OCI-LY7 (cell line): ENCODE data around the gene ARHGAP28. TPM values are rescaled to one million over a fixed set of nuclear protein-coding genes. Genes with fewer than 3 reads are reported as not detected.

Experiments
- BruUV-seq: library from RNA; stranded (reverse); fragments of 400-500 nt; replicated peaks from 2 replicates; lab custom pipeline; 2021; lab: Mats Ljungman, UMichigan
- CTCF ChIA-PET: fragments of 300-600 bp; sonication (Branson Sonifier 250); formaldehyde crosslinking; loops from one replicate; lab custom pipeline; 2022; ENCODE audit warnings: antibody characterized with exemption; ENCODE audit not compliant: unreplicated experiment; lab: Charles Lee
- POLR2A ChIA-PET: fragments of 300-600 bp; sonication (Branson Sonifier 250); formaldehyde crosslinking; loops from one replicate; lab custom pipeline; 2022; ENCODE audit warnings: antibody characterized with exemption; lab: Charles Lee
- DNase-seq: peaks from one replicate; pipeline ENCODE4 v3.0.0-alpha.2; 2015; ENCODE audit warnings: low spot score
- H2AFZ ChIP-seq: fragments of 200-600 bp; sonication (generic), shearing (Covaris generic); 2 replicates; pipeline ENCODE4 v1.6.1; 2014; ENCODE audit warnings: mild to moderate bottlenecking, antibody characterized with exemption, low read length, moderate library complexity
- H3K27ac ChIP-seq: fragments of 200-600 bp; sonication (generic); 2 replicates; pipeline ENCODE4 v1.5.1; 2014; ENCODE audit warnings: mixed run types, low read depth, mild to moderate bottlenecking, moderate library complexity, low read length, inconsistent platforms; ENCODE audit not compliant: poor library complexity, severe bottlenecking
- H3K36me3 ChIP-seq: fragments of 200-600 bp; sonication (generic); 2 replicates; pipeline ENCODE4 v1.6.1; 2014; ENCODE audit warnings: mild to moderate bottlenecking, antibody characterized with exemption, low read length, moderate library complexity, mixed read lengths; ENCODE audit not compliant: insufficient read depth
- H3K4me1 ChIP-seq: fragments of 200-600 bp; sonication (generic); 2 replicates; pipeline ENCODE4 v1.5.1; 2014; ENCODE audit warnings: mild to moderate bottlenecking, low read length; ENCODE audit not compliant: insufficient read depth, poor library complexity, severe bottlenecking
- H3K4me2 ChIP-seq: fragments of 200-600 bp; sonication (generic); 2 replicates; pipeline ENCODE4 v1.6.1; 2014; ENCODE audit warnings: mild to moderate bottlenecking, low read length
- H3K4me3 ChIP-seq: fragments of 200-600 bp; sonication (generic); 2 replicates; pipeline ENCODE4 v1.5.1; 2014; ENCODE audit warnings: mild to moderate bottlenecking, low read depth, low read length; ENCODE audit not compliant: poor library complexity, severe bottlenecking
- H3K79me2 ChIP-seq: fragments of 200-600 bp; sonication (generic); 2 replicates; pipeline ENCODE4 v1.6.1; 2016; ENCODE audit warnings: low read depth, mild to moderate bottlenecking, low read length, moderate library complexity, mixed read lengths; ENCODE audit not compliant: insufficient read depth
- H3K9me2 ChIP-seq: fragments of 200-600 bp; sonication (generic); 2 replicates; pipeline ENCODE4 v1.6.1; 2016; ENCODE audit warnings: mild to moderate bottlenecking, low read length, mixed read lengths; ENCODE audit not compliant: insufficient read depth
- H3K9me3 ChIP-seq: fragments of 200-600 bp; sonication (generic); 2 replicates; pipeline ENCODE4 v1.6.1; 2014; ENCODE audit warnings: mild to moderate bottlenecking, mixed run types, low read length, mixed read lengths
- H4K20me1 ChIP-seq: fragments of 200-600 bp; sonication (generic); 2 replicates; pipeline ENCODE4 v1.6.1; 2014; ENCODE audit warnings: mild to moderate bottlenecking, antibody characterized with exemption, low read length, moderate library complexity, mixed read lengths; ENCODE audit not compliant: insufficient read depth
- EZH2phosphoT487 ChIP-seq: fragments of 200-600 bp; sonication (generic); IDR thresholded peaks from 2 replicates; pipeline ENCODE4 v1.6.1; 2018; ENCODE audit warnings: low read depth, borderline replicate concordance, mild to moderate bottlenecking, mixed run types, antibody characterized with exemption, low read length, moderate library complexity, mixed read lengths
- intact Hi-C: fragments of 100-400 bp; cut with micrococcal nuclease; formaldehyde crosslinking; loops from one replicate; pipeline ENCODE4 v1.10.0; 2022; ENCODE audit not compliant: unreplicated experiment
- total RNA-seq, 2 experiments: library from RNA; depleted of rRNA in 1 of 2; stranded (reverse); fragments of >200 nt in 1 of 2; shearing (Covaris generic) in 1 of 2; gene quantifications; 2 replicates each; pipeline ENCODE4 v1.2.3, GENCODE V29; 2014 to 2022
- TF ChIP-seq, protein P1 (sequence below): fragments of 200-600 bp; sonication (generic); conservative IDR thresholded peaks from 2 replicates; pipeline ENCODE4 v1.5.1; 2014; ENCODE audit warnings: mild to moderate bottlenecking, antibody characterized with exemption, low read length, moderate library complexity, mixed read lengths

The ARHGAP28 gene
- total RNA-seq, 2 experiments from 2014 or later, result not detected

DNA sequence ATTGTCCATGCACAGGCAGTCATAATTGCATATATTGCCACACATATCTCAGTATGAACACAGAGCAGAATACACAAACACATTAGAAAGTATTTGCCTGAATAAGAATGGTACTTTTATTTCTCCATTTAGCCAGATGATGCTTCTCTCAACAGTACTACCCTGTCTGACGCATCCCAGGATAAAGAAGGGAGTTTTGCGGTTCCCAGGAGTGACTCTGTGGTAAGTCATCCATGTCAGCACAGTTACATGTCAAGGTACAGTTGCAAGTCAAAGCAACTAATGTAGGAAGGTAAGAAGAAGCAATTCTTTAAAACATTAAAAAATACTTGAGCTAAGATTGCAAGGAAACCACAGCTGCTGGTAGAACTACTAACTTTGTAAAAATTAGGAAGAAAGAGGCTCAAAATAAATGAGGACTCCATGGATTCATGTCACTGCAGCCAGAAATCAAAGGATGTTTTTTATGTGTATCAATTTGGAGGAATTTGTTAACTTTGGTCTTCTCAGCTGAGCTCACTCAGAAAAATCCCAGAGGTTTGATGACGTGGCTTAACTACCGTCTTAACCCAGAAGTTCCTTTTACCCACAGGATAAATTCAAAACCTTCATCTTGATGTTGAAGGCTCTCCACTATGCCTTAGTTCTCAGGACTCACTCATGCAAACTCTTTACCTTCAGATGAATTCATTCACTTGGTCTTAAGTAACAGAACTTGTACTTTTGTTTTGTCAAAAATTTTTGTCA is 130.3 kb downstream of the ARHGAP28 start:
- CTCF ChIA-PET, result no interaction called here
- intact Hi-C loops, result no loop called here
- no TSS peak for BruUV-seq
- Histone ChIP-seq H3K79me2 (no peaks in the 10 kb centered on the region), H3K4me1 (no peaks in the 10 kb centered on the region), H3K9me2 (no peaks in the 10 kb centered on the region), H3K9me3 (no peaks in the 10 kb centered on the region), H3K4me2 (no peak overlapping the region), H4K20me1 (no peaks in the 10 kb centered on the region), H2AFZ (no peak overlapping the region), H3K4me3 (no peak overlapping the region), H3K36me3 (no peaks in the 10 kb centered on the region), H3K27ac (no peak overlapping the region)
- DNase-seq, result no peak
- no peak for TF ChIP-seq EZH2phosphoT487
- TF ChIP-seq, protein P1, sequence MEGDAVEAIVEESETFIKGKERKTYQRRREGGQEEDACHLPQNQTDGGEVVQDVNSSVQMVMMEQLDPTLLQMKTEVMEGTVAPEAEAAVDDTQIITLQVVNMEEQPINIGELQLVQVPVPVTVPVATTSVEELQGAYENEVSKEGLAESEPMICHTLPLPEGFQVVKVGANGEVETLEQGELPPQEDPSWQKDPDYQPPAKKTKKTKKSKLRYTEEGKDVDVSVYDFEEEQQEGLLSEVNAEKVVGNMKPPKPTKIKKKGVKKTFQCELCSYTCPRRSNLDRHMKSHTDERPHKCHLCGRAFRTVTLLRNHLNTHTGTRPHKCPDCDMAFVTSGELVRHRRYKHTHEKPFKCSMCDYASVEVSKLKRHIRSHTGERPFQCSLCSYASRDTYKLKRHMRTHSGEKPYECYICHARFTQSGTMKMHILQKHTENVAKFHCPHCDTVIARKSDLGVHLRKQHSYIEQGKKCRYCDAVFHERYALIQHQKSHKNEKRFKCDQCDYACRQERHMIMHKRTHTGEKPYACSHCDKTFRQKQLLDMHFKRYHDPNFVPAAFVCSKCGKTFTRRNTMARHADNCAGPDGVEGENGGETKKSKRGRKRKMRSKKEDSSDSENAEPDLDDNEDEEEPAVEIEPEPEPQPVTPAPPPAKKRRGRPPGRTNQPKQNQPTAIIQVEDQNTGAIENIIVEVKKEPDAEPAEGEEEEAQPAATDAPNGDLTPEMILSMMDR, result no peak
- POLR2A ChIA-PET, result interaction anchor here (0.5 kb wide), 1 partner anchor 1905 kb away, joined by 5 read pairs; no protein-coding TSS in a partner anchor

DNA sequence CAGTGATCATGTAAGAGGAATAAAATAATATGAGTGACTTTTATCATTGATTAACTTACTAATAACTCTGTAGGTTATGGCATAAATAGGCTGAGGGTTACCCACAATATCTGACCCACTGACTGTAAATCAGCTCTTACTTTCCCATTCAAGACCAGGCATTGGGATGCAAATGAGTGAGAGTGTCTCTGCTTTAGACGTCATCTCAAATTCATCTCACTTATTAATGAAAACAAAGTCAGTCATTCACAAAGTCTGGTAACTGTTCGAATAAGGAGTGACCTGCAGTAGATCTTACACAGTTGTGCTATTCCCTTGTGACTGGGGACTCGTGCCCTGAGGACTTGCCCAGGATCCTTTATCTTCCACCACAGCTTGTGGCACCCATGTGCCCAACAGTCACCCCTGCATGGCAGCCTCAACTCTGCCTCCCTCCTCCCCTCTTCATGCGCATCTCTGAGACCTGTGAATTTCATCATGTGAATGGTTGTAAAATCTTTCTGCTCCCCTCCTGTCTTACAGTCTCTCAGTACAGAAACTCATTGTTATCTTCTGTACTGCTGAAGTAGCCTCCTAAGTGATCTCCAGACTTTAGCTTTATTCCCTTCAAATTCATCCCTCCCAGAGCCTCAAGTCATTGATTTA is 131.4 kb downstream of the ARHGAP28 start:
- Histone ChIP-seq H3K27ac (no peak overlapping the region), H3K4me3 (no peak overlapping the region), H3K9me3 (no peaks in the 10 kb centered on the region), H3K4me1 (no peaks in the 10 kb centered on the region), H2AFZ (no peak overlapping the region), H3K79me2 (no peaks in the 10 kb centered on the region), H3K36me3 (no peaks in the 10 kb centered on the region), H3K9me2 (no peaks in the 10 kb centered on the region), H3K4me2 (no peak overlapping the region), H4K20me1 (no peaks in the 10 kb centered on the region)
- DNase-seq, result no peak
- intact Hi-C loops, result no loop called here
- BruUV-seq, result no TSS peak
- POLR2A ChIA-PET, result interaction anchor here (0.7 kb wide), 2 partner anchors 68 to 96 kb away, joined by 3 read pairs; no protein-coding TSS in a partner anchor
- CTCF ChIA-PET, result no interaction called here
- no peak for TF ChIP-seq EZH2phosphoT487
- TF ChIP-seq, protein P1, result no peak

DNA sequence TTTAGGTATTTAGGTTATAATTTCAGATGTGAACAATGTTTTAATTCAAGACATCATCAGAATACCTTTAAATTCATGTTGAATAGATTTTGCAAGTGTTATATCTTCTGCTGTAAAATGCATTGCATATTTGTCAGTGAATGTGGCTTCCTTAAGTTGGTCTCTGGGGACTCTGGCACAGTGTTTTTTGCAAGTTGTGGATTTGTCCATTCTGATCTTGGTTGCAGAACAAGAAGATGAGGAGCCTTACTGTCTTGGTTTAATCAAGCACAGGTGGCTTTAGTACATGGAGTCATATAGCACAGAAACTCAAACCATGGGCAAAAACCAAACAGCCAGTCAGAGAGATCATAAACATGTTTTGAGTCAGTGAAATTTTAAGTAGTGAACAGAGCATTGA is 135.7 kb downstream of the ARHGAP28 start:
- no peak overlapping the region for H3K27ac ChIP-seq
- no peaks in the 10 kb centered on the region for H4K20me1 ChIP-seq
- no peak for DNase-seq
- no peaks in the 10 kb centered on the region for H3K36me3 ChIP-seq
- no peak overlapping the region for H3K4me3 ChIP-seq
- ChIA-PET CTCF (no interaction called here), POLR2A (no interaction called here)
- intact Hi-C loops, result no loop called here
- no peaks in the 10 kb centered on the region for H3K9me3 ChIP-seq
- BruUV-seq, result no TSS peak
- no peak overlapping the region for H2AFZ ChIP-seq
- no peak for TF ChIP-seq EZH2phosphoT487
- TF ChIP-seq, protein P1, result no peak
- H3K79me2 ChIP-seq, result no peaks in the 10 kb centered on the region
- no peak overlapping the region for H3K4me2 ChIP-seq
- H3K9me2 ChIP-seq, result no peaks in the 10 kb centered on the region
- H3K4me1 ChIP-seq, result no peaks in the 10 kb centered on the region
